Measurements from ENCODE around the gene MTF2.

Gene MTF2

DNA sequence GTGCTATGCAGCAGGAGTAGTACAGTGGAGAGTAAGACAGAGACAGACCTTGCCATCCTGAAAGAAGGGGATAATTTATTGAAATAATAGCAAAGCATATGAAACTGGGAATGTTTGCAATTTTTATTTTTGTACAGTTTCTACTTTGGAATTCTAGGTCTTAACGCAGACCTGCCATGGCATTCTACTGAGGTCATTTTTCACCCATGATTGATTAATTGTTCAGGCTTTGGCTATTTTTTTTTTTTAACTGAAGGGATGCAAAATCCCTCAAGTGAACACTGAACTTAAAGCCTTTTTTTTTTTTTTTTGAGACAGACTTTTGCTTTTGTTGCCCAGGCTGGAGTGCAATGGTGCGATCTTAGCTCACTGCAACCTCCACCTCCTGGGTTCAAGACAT lies 27.1 kb downstream of the MTF2 start:
- no peak for ATAC-seq (ENCODE audit: low read depth)
- peaks cover 28% of the 10 kb centered on the region for H3K4me1 Mint-ChIP-seq
- no peaks in the 10 kb centered on the region for H3K27me3 Mint-ChIP-seq

DNA sequence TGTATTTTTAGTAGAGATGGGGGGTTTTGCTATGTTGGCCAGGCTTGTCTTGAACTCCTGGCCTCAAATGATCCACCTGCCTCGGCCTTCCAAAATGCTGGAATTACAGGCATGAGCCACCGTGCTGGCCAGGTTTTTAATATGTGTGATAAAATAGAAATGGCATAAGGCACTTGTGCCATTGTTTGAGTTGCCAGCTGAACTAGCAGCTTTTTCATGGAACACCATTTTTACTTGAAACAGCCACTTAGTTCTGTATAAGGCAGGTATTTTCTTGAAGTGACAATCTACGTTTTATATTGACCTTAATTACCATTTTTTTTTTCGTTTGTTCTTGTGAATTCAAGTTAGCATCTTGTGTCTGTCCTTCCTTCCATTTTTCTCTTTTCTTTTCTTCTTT lies 28.3 kb downstream of the MTF2 start:
- Mint-ChIP-seq H3K4me1 (peaks cover 28% of the 10 kb centered on the region), H3K27ac (no peak overlapping the region), H3K9me3 (peaks cover 6% of the 10 kb centered on the region), H3K27me3 (no peaks in the 10 kb centered on the region), H3K36me3 (peaks cover 32% of the 10 kb centered on the region), H3K4me3 (no peak overlapping the region)
- DNase-seq (ENCODE audit: low spot score in 2 of 2) (no peak), ATAC-seq (ENCODE audit: low read depth) (no peak)

More for the DNA sequence above, 27.1 kb downstream of the MTF2 start:
- H3K36me3 Mint-ChIP-seq, result peaks cover 32% of the 10 kb centered on the region
- no peak overlapping the region for H3K4me3 Mint-ChIP-seq
- peaks cover 6% of the 10 kb centered on the region for H3K9me3 Mint-ChIP-seq
- no peak overlapping the region for H3K27ac Mint-ChIP-seq
- DNase-seq (ENCODE audit: low spot score in 2 of 2), result no peak

- DNase-seq (ENCODE audit: low spot score in 2 of 2) (no peak), ATAC-seq (ENCODE audit: low read depth) (no peak)
- H3K36me3 Mint-ChIP-seq, result peaks cover 34% of the 10 kb centered on the region
- peaks cover 28% of the 10 kb centered on the region for H3K4me1 Mint-ChIP-seq
- no peak overlapping the region for H3K4me3 Mint-ChIP-seq
- H3K27ac Mint-ChIP-seq, result no peak overlapping the region
- H3K9me3 Mint-ChIP-seq, result peaks cover 6% of the 10 kb centered on the region
- no peaks in the 10 kb centered on the region for H3K27me3 Mint-ChIP-seq
Observed at GRCh38 chr1:93108335-93108734, 29.3 kb downstream of the MTF2 start.

GRCh38 chr1:93109578-93109977 lies 30.5 kb downstream of the MTF2 start:
- H3K9me3 Mint-ChIP-seq, result peaks cover 6% of the 10 kb centered on the region
- no peak overlapping the region for H3K27ac Mint-ChIP-seq
- ATAC-seq (ENCODE audit: low read depth) (no peak), DNase-seq (ENCODE audit: low spot score in 2 of 2) (no peak)
- H3K27me3 Mint-ChIP-seq, result no peaks in the 10 kb centered on the region
- H3K4me3 Mint-ChIP-seq, result no peak overlapping the region
- H3K36me3 Mint-ChIP-seq, result peaks cover 34% of the 10 kb centered on the region
- peaks cover 28% of the 10 kb centered on the region for H3K4me1 Mint-ChIP-seq

GRCh38 chr1:93111065-93111464 lies 32.0 kb downstream of the MTF2 start:
- Mint-ChIP-seq H3K9me3 (peaks cover 6% of the 10 kb centered on the region), H3K36me3 (peaks cover 29% of the 10 kb centered on the region), H3K4me3 (no peak overlapping the region), H3K27ac (peak overlapping the region; percentile 39), H3K27me3 (no peaks in the 10 kb centered on the region), H3K4me1 (peaks cover 23% of the 10 kb centered on the region)
- ATAC-seq (ENCODE audit: low read depth) (no peak), DNase-seq (ENCODE audit: low spot score in 2 of 2) (no peak)

DNA sequence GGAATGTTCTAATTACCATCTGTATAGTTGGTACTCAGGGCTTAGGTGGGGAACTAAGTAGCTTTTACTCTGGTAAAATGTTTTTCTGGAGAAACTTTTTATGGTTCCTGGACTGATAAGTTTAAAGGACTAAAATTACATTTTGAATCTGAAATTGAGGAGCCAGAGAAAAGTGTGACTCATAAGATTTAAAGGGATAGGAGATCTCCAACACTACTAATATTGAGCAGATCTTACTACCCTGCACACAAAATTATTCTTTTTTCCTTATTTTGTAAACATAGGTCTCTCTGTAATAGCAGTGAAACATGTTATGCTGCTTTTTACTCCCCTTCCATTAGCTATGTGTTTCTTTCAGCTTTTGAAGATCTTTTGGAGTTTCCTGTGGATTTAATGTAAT lies 32.5 kb downstream of the MTF2 start:
- H3K27ac Mint-ChIP-seq, result peak overlapping the region; percentile 39
- H3K27me3 Mint-ChIP-seq, result no peaks in the 10 kb centered on the region
- ATAC-seq (ENCODE audit: low read depth), result no peak
- peaks cover 6% of the 10 kb centered on the region for H3K9me3 Mint-ChIP-seq
- H3K4me1 Mint-ChIP-seq, result peaks cover 23% of the 10 kb centered on the region
- DNase-seq (ENCODE audit: low spot score in 2 of 2), result no peak
- peaks cover 30% of the 10 kb centered on the region for H3K36me3 Mint-ChIP-seq
- no peak overlapping the region for H3K4me3 Mint-ChIP-seq

GRCh38 chr1:93113127-93113526 lies 34.0 kb downstream of the MTF2 start:
- H3K36me3 Mint-ChIP-seq, result peaks cover 17% of the 10 kb centered on the region
- peaks cover 20% of the 10 kb centered on the region for H3K4me1 Mint-ChIP-seq
- ATAC-seq (ENCODE audit: low read depth), result no peak
- no peak for DNase-seq (ENCODE audit: low spot score in 2 of 2)
- peaks cover 3% of the 10 kb centered on the region for H3K9me3 Mint-ChIP-seq
- no peaks in the 10 kb centered on the region for H3K27me3 Mint-ChIP-seq
- H3K4me3 Mint-ChIP-seq, result no peak overlapping the region
- H3K27ac Mint-ChIP-seq, result no peak overlapping the region

DNA sequence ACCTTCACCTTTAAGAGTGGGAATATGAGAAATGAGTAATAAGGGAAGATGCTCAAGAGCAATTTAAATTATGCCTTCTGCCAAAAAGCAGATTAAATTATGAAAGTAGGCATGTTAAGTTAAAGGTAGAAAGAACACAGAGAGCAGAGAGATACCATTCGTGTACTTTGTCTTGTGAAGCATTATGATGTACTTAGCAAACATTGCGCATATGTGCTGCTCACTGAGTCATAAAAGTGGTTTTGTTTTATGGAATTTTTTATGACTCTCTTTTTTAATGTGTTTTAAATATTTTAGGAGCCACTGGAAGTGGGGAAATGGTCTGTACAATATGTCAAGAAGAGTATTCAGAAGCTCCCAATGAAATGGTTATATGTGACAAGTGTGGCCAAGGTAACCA lies 35.3 kb downstream of the MTF2 start:
- Mint-ChIP-seq H3K36me3 (peaks cover 11% of the 10 kb centered on the region), H3K27me3 (no peaks in the 10 kb centered on the region), H3K4me1 (peaks cover 15% of the 10 kb centered on the region), H3K4me3 (no peak overlapping the region), H3K9me3 (no peaks in the 10 kb centered on the region), H3K27ac (no peak overlapping the region)
- ATAC-seq (ENCODE audit: low read depth), result no peak
- no peak for DNase-seq (ENCODE audit: low spot score in 2 of 2)

- ATAC-seq (ENCODE audit: low read depth), result no peak
- Mint-ChIP-seq H3K4me1 (no peaks in the 10 kb centered on the region), H3K36me3 (peaks cover 10% of the 10 kb centered on the region), H3K27ac (no peak overlapping the region), H3K4me3 (no peak overlapping the region), H3K9me3 (no peaks in the 10 kb centered on the region), H3K27me3 (no peaks in the 10 kb centered on the region)
- no peak for DNase-seq (ENCODE audit: low spot score in 2 of 2)
Observed at GRCh38 chr1:93120614-93121013, 41.5 kb downstream of the MTF2 start.

DNA sequence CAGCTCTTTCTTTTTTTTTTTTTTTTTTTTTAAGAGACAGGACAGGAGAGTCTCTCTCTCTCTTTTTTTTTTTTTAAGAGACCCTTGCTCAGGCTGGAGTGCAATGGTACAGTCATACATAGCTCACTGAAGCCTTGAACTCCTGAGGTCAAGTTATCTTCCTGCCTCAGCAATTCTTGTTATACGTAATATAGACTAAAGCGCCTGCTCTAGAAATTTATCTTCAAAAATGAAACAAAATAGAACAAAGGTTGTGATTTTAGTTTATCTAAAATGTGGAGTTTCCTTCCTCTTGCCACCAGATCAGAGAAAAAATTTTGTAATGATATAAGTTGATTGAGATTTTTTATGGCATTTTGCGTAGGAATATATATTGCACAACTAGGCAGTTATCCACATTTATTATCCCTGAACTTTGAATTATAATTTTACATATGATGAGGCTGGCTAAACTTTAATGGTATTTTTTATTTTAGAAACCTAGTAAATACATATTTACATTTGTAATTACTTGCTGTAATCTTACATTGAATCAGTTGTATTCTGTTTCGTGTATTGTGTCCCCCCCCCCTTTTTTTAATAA lies 44.2 kb downstream of the MTF2 start:
- Mint-ChIP-seq H3K4me3 (no peak overlapping the region), H3K27ac (no peak overlapping the region), H3K36me3 (peaks cover 6% of the 10 kb centered on the region), H3K27me3 (no peaks in the 10 kb centered on the region), H3K9me3 (no peaks in the 10 kb centered on the region), H3K4me1 (no peaks in the 10 kb centered on the region)
- ATAC-seq (ENCODE audit: low read depth), result no peak
- no peak for DNase-seq (ENCODE audit: low spot score in 2 of 2)

DNA sequence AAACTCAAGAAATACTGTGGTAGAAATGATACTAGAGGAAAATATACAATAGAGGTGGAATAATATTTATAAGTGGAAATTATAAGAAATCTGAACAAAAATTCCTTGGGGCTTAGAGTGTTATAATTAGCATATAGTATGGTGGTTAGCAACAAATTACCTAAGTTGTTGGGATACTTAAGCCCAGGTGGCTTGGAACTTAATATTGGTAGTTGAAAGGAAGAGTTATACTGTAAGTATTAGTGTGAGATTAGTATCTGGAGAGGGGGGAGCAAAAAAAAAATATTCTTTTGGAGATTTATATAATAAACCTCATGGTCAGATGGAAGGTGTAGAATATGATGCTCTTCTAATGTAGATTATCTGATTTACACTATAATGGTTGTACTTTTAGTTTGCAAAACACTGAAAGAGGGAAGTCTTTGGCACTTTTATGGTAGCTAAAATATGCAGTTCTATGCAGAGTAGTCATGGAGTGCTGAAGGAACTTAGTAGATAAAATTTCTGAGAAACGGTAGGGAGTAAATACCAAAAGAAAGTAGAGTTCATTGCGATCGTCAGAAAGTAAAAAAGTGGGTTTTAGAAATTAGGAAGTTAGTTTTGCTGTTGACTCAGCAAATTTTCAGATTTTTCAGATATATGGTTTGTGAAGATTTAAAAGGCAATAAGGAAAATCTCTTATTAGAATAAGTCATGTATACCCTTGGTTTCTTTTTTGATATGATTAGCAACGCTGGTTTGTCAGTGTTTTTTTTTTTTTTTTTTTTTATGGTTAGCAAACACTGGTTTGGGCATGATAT lies 45.7 kb downstream of the MTF2 start:
- H3K36me3 Mint-ChIP-seq, result peaks cover 6% of the 10 kb centered on the region
- H3K9me3 Mint-ChIP-seq, result no peaks in the 10 kb centered on the region
- no peak for ATAC-seq (ENCODE audit: low read depth)
- no peak overlapping the region for H3K4me3 Mint-ChIP-seq
- H3K27ac Mint-ChIP-seq, result peak overlapping the region; percentile 24
- H3K27me3 Mint-ChIP-seq, result no peaks in the 10 kb centered on the region
- DNase-seq (ENCODE audit: low spot score in 2 of 2), result no peak
- no peaks in the 10 kb centered on the region for H3K4me1 Mint-ChIP-seq

DNA sequence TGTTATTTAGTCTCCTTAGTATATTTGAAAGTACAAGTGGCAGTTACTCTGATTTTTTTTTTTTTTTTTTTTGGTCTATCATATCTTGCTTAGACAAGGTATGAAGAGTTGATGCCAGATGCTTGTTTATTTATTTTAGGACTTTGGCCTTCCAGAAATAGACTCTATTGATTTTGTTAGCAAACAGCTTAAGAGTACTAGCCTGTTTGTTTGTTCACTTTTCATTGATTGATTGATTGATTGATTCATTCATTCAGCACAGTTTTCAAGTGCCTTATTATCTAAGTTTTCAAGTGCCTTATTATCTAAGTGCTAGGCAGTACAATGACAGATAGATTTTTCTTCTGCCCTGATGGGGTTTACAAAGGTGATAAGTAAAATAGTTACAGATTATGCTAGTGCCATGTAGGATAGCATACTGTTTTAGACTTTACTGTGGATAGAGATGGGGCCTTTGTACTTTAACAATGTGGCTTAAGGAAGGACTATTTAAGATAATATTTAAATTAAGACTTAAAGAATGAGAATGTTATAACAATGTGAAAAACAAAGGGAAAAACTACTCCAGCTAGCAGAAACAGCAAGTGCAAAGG lies 50.5 kb downstream of the MTF2 start:
- Mint-ChIP-seq H3K27ac (no peak overlapping the region), H3K27me3 (no peaks in the 10 kb centered on the region), H3K4me3 (no peak overlapping the region), H3K36me3 (no peaks in the 10 kb centered on the region), H3K4me1 (no peaks in the 10 kb centered on the region), H3K9me3 (no peaks in the 10 kb centered on the region)
- ATAC-seq (ENCODE audit: low read depth) (no peak), DNase-seq (ENCODE audit: low spot score in 2 of 2) (no peak)

GRCh38 chr1:93132638-93133037 lies 53.6 kb downstream of the MTF2 start:
- H3K27me3 Mint-ChIP-seq, result no peaks in the 10 kb centered on the region
- no peak for DNase-seq (ENCODE audit: low spot score in 2 of 2)
- H3K4me3 Mint-ChIP-seq, result no peak overlapping the region
- no peaks in the 10 kb centered on the region for H3K4me1 Mint-ChIP-seq
- no peak for ATAC-seq (ENCODE audit: low read depth)
- H3K36me3 Mint-ChIP-seq, result peaks cover 9% of the 10 kb centered on the region
- no peak overlapping the region for H3K27ac Mint-ChIP-seq
- no peaks in the 10 kb centered on the region for H3K9me3 Mint-ChIP-seq

- no peaks in the 10 kb centered on the region for H3K9me3 Mint-ChIP-seq
- no peak overlapping the region for H3K4me3 Mint-ChIP-seq
- ATAC-seq (ENCODE audit: low read depth) (no peak), DNase-seq (ENCODE audit: low spot score in 2 of 2) (no peak)
- H3K4me1 Mint-ChIP-seq, result no peaks in the 10 kb centered on the region
- H3K36me3 Mint-ChIP-seq, result peaks cover 14% of the 10 kb centered on the region
- H3K27me3 Mint-ChIP-seq, result no peaks in the 10 kb centered on the region
- H3K27ac Mint-ChIP-seq, result no peak overlapping the region
Observed at GRCh38 chr1:93136445-93136844, 57.4 kb downstream of the MTF2 start.
